ENCODE measurements around the gene AK3.

DNA sequence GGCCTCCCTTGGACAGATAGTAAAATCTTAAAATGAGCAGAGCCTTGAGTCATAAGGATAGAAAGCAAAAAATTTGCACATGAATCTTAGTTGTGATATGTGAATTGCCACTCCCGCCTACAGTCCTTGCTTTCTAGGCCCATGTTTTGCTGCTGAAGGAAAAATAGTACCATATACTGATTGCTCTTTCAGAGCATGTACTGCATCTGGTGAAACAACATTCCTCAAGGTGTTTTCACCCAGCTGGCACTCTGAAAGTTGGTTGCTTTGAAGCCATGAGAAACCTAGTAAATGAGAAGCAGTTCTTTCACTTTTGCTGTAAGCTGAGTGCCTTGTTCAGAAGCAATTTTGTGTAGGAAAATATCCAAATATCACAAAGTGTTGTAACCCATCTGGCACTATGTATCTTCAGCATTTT, 51.3 kb downstream of the AK3 start:
- TF ChIP-seq, protein P1, sequence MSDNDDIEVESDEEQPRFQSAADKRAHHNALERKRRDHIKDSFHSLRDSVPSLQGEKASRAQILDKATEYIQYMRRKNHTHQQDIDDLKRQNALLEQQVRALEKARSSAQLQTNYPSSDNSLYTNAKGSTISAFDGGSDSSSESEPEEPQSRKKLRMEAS (IDR thresholded peaks at IDR 0.05) = no peak
- TF ChIP-seq, protein P2, sequence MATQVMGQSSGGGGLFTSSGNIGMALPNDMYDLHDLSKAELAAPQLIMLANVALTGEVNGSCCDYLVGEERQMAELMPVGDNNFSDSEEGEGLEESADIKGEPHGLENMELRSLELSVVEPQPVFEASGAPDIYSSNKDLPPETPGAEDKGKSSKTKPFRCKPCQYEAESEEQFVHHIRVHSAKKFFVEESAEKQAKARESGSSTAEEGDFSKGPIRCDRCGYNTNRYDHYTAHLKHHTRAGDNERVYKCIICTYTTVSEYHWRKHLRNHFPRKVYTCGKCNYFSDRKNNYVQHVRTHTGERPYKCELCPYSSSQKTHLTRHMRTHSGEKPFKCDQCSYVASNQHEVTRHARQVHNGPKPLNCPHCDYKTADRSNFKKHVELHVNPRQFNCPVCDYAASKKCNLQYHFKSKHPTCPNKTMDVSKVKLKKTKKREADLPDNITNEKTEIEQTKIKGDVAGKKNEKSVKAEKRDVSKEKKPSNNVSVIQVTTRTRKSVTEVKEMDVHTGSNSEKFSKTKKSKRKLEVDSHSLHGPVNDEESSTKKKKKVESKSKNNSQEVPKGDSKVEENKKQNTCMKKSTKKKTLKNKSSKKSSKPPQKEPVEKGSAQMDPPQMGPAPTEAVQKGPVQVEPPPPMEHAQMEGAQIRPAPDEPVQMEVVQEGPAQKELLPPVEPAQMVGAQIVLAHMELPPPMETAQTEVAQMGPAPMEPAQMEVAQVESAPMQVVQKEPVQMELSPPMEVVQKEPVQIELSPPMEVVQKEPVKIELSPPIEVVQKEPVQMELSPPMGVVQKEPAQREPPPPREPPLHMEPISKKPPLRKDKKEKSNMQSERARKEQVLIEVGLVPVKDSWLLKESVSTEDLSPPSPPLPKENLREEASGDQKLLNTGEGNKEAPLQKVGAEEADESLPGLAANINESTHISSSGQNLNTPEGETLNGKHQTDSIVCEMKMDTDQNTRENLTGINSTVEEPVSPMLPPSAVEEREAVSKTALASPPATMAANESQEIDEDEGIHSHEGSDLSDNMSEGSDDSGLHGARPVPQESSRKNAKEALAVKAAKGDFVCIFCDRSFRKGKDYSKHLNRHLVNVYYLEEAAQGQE (IDR thresholded peaks at IDR 0.05; ENCODE audit: low read depth) = no peak

All from Ishikawa (cell line).